ENCODE results near the gene GALNT5.
"Not testable (repeated sequence)": the region's sequence is repeated elsewhere in the genome, so short reads cannot be mapped to it uniquely, and the experiment has no call there.

The GALNT5 gene

GRCh38 chr2:157333304-157334047 is 76.0 kb downstream of the GALNT5 start:
- DNase-seq, result no peak

- DNase-seq, result no peak
These were observed 76.8 kb downstream of the GALNT5 start for GRCh38 chr2:157334335-157334734.

GRCh38 chr2:157334797-157335196 is 77.3 kb downstream of the GALNT5 start:
- DNase-seq, result no peak

GRCh38 chr2:157336137-157337010 is 78.9 kb downstream of the GALNT5 start:
- DNase-seq, result peak in 1 of 2 experiments; percentile 12

GRCh38 chr2:157337978-157338377 is 80.5 kb downstream of the GALNT5 start:
- no peak for DNase-seq

- DNase-seq, result no peak
These were observed 82.6 kb downstream of the GALNT5 start for GRCh38 chr2:157339965-157340655.

GRCh38 chr2:157341381-157341780 is 83.9 kb downstream of the GALNT5 start:
- DNase-seq, result not testable (repeated sequence)

GRCh38 chr2:157345647-157346389 is 88.3 kb downstream of the GALNT5 start:
- DNase-seq, result no peak

- DNase-seq, result no peak
These were observed 90.9 kb downstream of the GALNT5 start for GRCh38 chr2:157348291-157348921.

GRCh38 chr2:157349949-157350515 is 92.5 kb downstream of the GALNT5 start:
- no peak for DNase-seq

- no peak for DNase-seq
These were observed 98.1 kb downstream of the GALNT5 start for GRCh38 chr2:157355618-157356017.

GRCh38 chr2:157359628-157360027 is 102.1 kb downstream of the GALNT5 start:
- no peak for DNase-seq

GRCh38 chr2:157361526-157361925 is 104.0 kb downstream of the GALNT5 start:
- no peak for DNase-seq

GRCh38 chr2:157362627-157363026 is 105.1 kb downstream of the GALNT5 start:
- no peak for DNase-seq

GRCh38 chr2:157363612-157364101 is 106.2 kb downstream of the GALNT5 start:
- DNase-seq, result no peak
